GM19463 (cell line): ENCODE data around the gene OLFM4.

ENCODE experiments used
- ATAC-seq: cut with Tn5 transposase; IDR thresholded peaks from one replicate; pipeline ENCODE4 v1.9.1; 2021; ENCODE audit warnings: mild to moderate bottlenecking, moderate library complexity; ENCODE audit not compliant: unreplicated experiment

OLFM4 gene

GRCh38 chr13:53064731-53065130 is 36.1 kb downstream of the OLFM4 start:
- no peak for ATAC-seq

- ATAC-seq: no peak
These were observed 37.8 kb downstream of the OLFM4 start for GRCh38 chr13:53066411-53066810.

DNA sequence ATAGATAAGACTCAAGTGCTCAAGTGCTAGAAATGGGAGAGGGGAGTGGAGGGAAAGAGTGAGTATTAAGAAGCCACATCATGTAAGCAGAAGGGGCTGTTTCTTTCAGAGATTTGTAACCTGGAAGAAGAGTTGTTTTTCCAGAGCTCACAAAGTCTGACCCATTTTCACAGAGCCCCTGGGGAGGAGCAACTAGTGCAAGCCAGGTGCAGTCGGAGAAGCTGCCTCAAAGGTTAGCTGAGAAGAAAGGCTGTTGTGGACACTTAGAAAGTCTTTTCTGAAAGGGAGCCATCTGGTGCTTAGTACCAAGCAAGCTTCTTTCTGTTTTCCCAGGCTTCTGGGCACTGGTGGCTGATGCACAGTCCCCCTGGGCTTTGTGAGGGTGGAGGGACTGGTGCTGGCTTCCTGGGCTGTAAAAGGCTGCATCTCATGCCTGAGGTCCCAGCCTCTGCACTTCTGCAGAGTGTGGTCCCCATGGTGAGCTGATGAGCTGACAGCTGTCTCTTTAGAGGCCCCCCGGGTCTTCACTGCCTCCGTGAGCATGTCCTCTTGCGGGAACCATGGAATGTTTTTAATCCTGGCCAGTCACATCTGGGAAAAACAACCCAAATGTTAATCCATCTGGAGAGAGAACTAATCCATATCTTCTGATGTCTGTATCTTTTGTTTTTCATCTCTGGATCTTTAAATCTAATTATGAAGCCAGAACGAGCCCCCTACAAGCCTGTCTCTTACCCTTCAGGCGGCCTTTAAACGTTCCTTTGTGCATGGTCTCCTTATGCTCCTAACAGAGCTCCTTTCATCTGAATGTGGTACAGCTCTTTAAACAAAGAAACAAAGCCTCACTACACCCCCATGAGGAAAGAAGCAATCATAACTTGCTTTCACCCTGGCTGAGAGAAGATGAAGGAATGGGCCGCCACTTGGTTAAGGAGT is 40.2 kb downstream of the OLFM4 start:
- no peak for ATAC-seq

- ATAC-seq: no peak
These were observed 41.2 kb downstream of the OLFM4 start for GRCh38 chr13:53069800-53070199.

DNA sequence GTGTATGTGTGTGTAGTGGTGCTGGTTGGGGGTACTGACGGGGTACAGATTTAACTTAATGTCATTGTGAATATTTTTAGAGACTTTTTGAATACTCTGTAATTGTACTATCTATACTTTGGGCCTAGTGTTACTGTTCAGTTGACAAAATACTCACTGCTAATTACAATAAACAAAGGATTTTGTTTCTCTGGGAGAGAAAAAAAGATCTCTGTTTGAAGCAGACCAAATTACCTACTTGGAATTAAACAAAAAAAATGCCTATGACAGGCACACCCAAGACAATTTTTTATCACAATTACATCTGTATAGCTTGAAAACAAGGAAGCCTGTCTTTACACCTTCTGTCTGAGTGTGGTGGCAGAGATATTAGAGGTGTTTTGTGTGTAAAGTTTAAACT is 45.1 kb downstream of the OLFM4 start:
- ATAC-seq: no peak

DNA sequence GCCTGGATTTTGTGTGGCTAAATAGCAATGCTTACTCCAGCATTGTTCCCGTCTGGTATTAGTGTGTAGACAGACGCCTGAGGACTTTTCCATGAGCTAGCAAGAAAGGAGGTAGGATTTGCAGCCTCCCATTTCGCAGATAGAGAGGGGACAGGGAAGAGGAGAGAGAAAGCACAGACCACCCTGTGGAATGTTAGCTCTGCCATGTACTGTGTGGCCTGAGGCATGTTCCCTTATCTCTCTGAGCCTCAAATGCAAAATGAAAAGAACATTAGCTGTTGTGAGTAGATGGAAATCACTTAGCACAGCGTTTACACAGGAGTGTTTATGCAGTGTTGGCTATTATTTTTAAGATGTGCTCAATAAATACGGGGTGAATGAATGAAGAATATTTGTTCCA is 45.5 kb downstream of the OLFM4 start:
- no peak for ATAC-seq

GRCh38 chr13:53075356-53076041 is 46.9 kb downstream of the OLFM4 start:
- no peak for ATAC-seq

- no peak for ATAC-seq
These were observed 51.1 kb downstream of the OLFM4 start for GRCh38 chr13:53079691-53080090.

- ATAC-seq: no peak
These were observed 60.3 kb downstream of the OLFM4 start for GRCh38 chr13:53088871-53089270.

GRCh38 chr13:53089951-53090350 is 61.3 kb downstream of the OLFM4 start:
- ATAC-seq: no peak

- ATAC-seq: no peak
These were observed 61.8 kb downstream of the OLFM4 start for GRCh38 chr13:53090461-53090860.

- no peak for ATAC-seq
These were observed 64.3 kb downstream of the OLFM4 start for GRCh38 chr13:53092931-53093330.

DNA sequence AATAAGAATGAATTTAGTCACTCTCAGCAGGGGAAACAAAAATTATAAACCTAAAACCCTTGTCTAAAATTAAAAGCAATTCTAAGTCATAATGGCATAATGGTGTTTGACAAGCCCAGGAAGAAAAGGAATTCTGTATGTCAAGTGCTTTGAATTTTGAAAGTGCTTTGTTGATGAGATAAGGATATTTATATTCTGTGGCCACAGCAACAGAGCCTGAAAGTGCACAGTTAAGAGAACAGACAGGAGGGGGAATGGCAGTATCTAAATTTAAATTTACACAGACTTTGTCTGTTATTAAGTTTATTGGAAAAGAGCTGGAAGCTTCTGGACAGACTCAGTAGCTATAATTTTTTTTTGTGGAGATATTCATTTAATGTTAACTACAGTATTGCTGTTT is 69.8 kb downstream of the OLFM4 start:
- ATAC-seq: no peak

DNA sequence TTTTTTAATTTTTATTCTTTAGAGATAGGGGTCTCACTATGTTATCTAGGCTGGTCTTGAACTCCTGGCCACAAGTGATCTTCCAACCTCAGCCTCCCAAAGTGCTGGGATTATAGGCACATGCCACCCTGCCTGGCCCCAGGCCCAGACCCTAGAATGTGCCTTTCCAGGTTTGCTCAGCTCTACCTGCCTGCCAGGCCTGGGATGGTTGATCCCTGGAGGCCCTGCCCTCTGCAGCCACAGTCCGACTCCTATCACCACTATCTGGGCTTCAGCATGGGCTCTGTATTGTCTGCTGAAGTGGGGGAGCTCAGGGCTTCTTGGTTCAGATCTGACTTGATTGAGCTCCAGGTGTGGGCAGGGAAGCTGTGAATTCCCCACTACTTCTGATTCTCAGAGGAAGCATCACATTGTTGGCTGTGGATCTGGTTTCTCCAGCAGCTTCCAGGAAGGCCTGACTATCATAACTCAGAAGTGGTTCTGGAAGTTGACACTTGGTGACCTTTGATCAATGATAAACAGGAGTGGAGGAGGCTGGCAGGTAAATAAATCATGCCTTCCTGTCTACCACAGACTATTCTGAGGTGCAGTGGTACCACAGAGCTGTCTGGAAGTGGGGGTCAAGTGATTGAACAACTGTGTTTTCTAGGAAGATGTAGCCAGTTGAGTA is 71.9 kb downstream of the OLFM4 start:
- no peak for ATAC-seq
